Kidney (tissue), 14 donors: Measurements from ENCODE around the gene HSPB7. TPM values are rescaled to one million over a fixed set of nuclear protein-coding genes. Genes with fewer than 3 reads are reported as not detected.

Experiments used
- DNase-seq, 5 donors: peaks; one replicate each; pipeline ENCODE4 v3.0.0-alpha.2; 2013 to 2020
- FAIRE-seq: peaks from 2 replicates; lab custom pipeline; 2012; peaks lifted over from hg19 to GRCh38; lab: Jason Lieb, UNC
- H3K27ac ChIP-seq, 2 donors: one replicate each; pipeline ENCODE4 v1.7.0; 2013; ENCODE audit warnings: low read depth in 2 of 2, low read length in 2 of 2, inconsistent platforms in 1 of 2
- H3K27me3 ChIP-seq: one replicate; pipeline ENCODE4 v1.7.1; 2013; ENCODE audit warnings: low read length, inconsistent platforms; ENCODE audit not compliant: control insufficient read depth, insufficient read depth
- H3K36me3 ChIP-seq, 3 donors: one replicate each; pipeline versions ENCODE4 v1.7.0 to v1.7.1; 2013; ENCODE audit warnings: low read length in 3 of 3, control low read depth in 1 of 3, inconsistent platforms in 1 of 3; ENCODE audit not compliant: insufficient read depth in 3 of 3, control insufficient read depth in 2 of 3
- H3K4me1 ChIP-seq, 3 donors: one replicate each; pipeline versions ENCODE4 v1.7.0 to v1.7.1; 2013; ENCODE audit warnings: low read length in 3 of 3, inconsistent platforms in 1 of 3, low read depth in 1 of 3; ENCODE audit not compliant: control insufficient read depth in 2 of 3, insufficient read depth in 2 of 3
- H3K4me3 ChIP-seq, 3 donors: one replicate each; pipeline versions ENCODE4 v1.7.0 to v1.8.1; 2013; ENCODE audit warnings: low read length in 3 of 3, control low read depth in 1 of 3, inconsistent platforms in 1 of 3
- H3K9ac ChIP-seq, 3 donors: one replicate each; pipeline versions ENCODE4 v1.7.0 to v1.7.1; 2013; ENCODE audit warnings: low read length in 3 of 3, control low read depth in 1 of 3, inconsistent platforms in 1 of 3
- H3K9me3 ChIP-seq, 3 donors: one replicate each; pipeline versions ENCODE4 v1.7.0 to v1.7.1; 2013; ENCODE audit warnings: low read length in 3 of 3, control low read depth in 1 of 3, inconsistent platforms in 1 of 3; ENCODE audit not compliant: control insufficient read depth in 2 of 3, insufficient read depth in 1 of 3
- intact Hi-C: fragments of 100-400 bp; cut with DNase I; formaldehyde crosslinking; loops from one replicate; pipeline ENCODE4 v1.11.1; 2022
- polyA plus RNA-seq: library from polyadenylated mRNA; stranded (reverse); fragments of 350-450 nt; fragmentation: Illumina TruSeq; extraction: RNeasy Lipid Tissue Mini Kit (QIAGEN cat#74804); gene quantifications from one replicate; pipeline ENCODE4 v1.2.3, GENCODE V29; 2014; ENCODE audit warnings: low read depth, low replicate concordance; ENCODE audit not compliant: insufficient read depth
- total RNA-seq: library from RNA; stranded (reverse); fragmentation: NEBNext Ultra II Directional; extraction: Animal tissue kit (Norgen Biotek cat#: 25700); gene quantifications from one replicate; pipeline ENCODE4 v1.2.1, GENCODE V29; 2021
- TF ChIP-seq, protein P1 (sequence below): IDR thresholded peaks from 3 replicates; pipeline ENCODE4 v1.5.1; 2012; ENCODE audit warnings: mild to moderate bottlenecking, moderate library complexity, borderline replicate concordance; ENCODE audit not compliant: insufficient read depth; ENCODE audit errors: extremely low read depth
- donor health status: control.
- donor health status: control.
- donor health status: control.
- donor health status: control.
- donor health status: control.
- donor health status: DM: yes; HTN: yes; CAD: no.
- donor health status: Normal renal cell carcinoma (clear cell type).

Gene HSPB7
- total and polyA plus RNA-seq, 2 donors from 2014 or later, result 17.0 to 29.1 TPM

- Histone ChIP-seq H3K9ac (peak overlapping the region in 1 of 3 donors; percentile 29), H3K36me3 (no peaks in the 10 kb centered on the region), H3K4me3 (peak overlapping the region in 2 of 3 donors; percentile 21 to 26), H3K4me1 (peaks cover 0 to 31% (median 17%) of the 10 kb centered on the region in 3 donors), H3K27ac (peak overlapping the region; percentile 92 to 95), H3K27me3 (no peaks in the 10 kb centered on the region), H3K9me3 (no peaks in the 10 kb centered on the region)
- FAIRE-seq, result no peak
- intact Hi-C loops, result no loop called here
- peak; percentile 69 to 94 (median 87) for DNase-seq
- TF ChIP-seq, protein P1, sequence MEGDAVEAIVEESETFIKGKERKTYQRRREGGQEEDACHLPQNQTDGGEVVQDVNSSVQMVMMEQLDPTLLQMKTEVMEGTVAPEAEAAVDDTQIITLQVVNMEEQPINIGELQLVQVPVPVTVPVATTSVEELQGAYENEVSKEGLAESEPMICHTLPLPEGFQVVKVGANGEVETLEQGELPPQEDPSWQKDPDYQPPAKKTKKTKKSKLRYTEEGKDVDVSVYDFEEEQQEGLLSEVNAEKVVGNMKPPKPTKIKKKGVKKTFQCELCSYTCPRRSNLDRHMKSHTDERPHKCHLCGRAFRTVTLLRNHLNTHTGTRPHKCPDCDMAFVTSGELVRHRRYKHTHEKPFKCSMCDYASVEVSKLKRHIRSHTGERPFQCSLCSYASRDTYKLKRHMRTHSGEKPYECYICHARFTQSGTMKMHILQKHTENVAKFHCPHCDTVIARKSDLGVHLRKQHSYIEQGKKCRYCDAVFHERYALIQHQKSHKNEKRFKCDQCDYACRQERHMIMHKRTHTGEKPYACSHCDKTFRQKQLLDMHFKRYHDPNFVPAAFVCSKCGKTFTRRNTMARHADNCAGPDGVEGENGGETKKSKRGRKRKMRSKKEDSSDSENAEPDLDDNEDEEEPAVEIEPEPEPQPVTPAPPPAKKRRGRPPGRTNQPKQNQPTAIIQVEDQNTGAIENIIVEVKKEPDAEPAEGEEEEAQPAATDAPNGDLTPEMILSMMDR, result no peak
Observed at GRCh38 chr1:16012590-16013219, 5.1 kb downstream of the HSPB7 start.

GRCh38 chr1:16011936-16012589, 5.8 kb downstream of the HSPB7 start:
- no peaks in the 10 kb centered on the region for H3K9me3 ChIP-seq
- intact Hi-C loops, result no loop called here
- DNase-seq (no peak), FAIRE-seq (no peak)
- H3K4me3 ChIP-seq, result peak overlapping the region in 1 of 3 donors; percentile 21
- peak overlapping the region; percentile 92 to 95 for H3K27ac ChIP-seq
- H3K4me1 ChIP-seq, result peaks cover 0 to 24% (median 17%) of the 10 kb centered on the region in 3 donors
- TF ChIP-seq, protein P1, result no peak
- H3K9ac ChIP-seq, result peak overlapping the region in 1 of 3 donors; percentile 29
- no peaks in the 10 kb centered on the region for H3K36me3 ChIP-seq
- no peaks in the 10 kb centered on the region for H3K27me3 ChIP-seq

GRCh38 chr1:16010837-16011236, 7.0 kb downstream of the HSPB7 start:
- TF ChIP-seq, protein P1, result no peak
- Histone ChIP-seq H3K36me3 (no peaks in the 10 kb centered on the region), H3K27me3 (no peaks in the 10 kb centered on the region), H3K9me3 (no peaks in the 10 kb centered on the region), H3K27ac (no peak overlapping the region), H3K9ac (no peak overlapping the region), H3K4me3 (no peak overlapping the region), H3K4me1 (peaks cover 0 to 22% (median 17%) of the 10 kb centered on the region in 3 donors)
- no peak for FAIRE-seq
- no peak for DNase-seq
- intact Hi-C loops, result no loop called here
